ENCODE measurements around the gene VIL1. TPM values are rescaled to one million over a fixed set of nuclear protein-coding genes. Genes with fewer than 3 reads are reported as not detected.

The VIL1 gene
- total and polyA plus RNA-seq, 2 of the 13 experiments (the other 11 are each of a cell fraction or from before 2014, with no cell fraction given), result 287 to 301 TPM

DNA sequence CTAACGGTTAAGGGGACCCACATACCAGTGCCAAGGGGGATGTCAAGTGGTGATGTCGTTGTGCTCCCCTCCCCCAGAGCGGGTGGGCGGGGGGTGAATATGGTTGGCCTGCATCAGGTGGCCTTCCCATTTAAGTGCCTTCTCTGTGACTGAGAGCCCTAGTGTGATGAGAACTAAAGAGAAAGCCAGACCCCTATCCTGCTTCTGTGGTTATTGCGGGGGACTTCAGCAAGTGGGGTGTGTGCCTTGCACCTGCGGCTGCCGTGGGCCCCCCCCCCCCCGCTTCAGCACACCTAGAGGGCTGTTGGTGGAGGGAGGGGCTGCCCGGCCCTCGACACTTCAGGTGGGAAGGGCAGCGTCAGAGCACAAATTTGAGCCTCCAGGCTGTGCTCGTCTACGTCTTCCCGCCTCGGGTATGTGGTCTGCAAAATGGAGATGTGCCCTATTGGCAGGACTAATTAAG, 13.1 kb upstream of the VIL1 start (continued):
- TF ChIP-seq ZNF772 (CRISPR knock-in tag; IDR thresholded peaks at IDR 0.05) (peak; percentile 52; the same call in 1 of the 2 replicates), HNF4G (IDR thresholded peaks at IDR 0.05; ENCODE audit: borderline replicate concordance, low read depth, low read length) (peak; percentile 64), HNF4G (CRISPR knock-in tag; IDR thresholded peaks at IDR 0.05; ENCODE audit: borderline replicate concordance, low read depth) (no peak), ZNF747 (CRISPR knock-in tag; IDR thresholded peaks at IDR 0.05; ENCODE audit: borderline replicate concordance) (peak; percentile 15; the same call in 1 of the 2 replicates), HNF4A (CRISPR knock-in tag; IDR thresholded peaks at IDR 0.05) (peak; percentile 50; the same call in 1 of the 2 replicates)

DNA sequence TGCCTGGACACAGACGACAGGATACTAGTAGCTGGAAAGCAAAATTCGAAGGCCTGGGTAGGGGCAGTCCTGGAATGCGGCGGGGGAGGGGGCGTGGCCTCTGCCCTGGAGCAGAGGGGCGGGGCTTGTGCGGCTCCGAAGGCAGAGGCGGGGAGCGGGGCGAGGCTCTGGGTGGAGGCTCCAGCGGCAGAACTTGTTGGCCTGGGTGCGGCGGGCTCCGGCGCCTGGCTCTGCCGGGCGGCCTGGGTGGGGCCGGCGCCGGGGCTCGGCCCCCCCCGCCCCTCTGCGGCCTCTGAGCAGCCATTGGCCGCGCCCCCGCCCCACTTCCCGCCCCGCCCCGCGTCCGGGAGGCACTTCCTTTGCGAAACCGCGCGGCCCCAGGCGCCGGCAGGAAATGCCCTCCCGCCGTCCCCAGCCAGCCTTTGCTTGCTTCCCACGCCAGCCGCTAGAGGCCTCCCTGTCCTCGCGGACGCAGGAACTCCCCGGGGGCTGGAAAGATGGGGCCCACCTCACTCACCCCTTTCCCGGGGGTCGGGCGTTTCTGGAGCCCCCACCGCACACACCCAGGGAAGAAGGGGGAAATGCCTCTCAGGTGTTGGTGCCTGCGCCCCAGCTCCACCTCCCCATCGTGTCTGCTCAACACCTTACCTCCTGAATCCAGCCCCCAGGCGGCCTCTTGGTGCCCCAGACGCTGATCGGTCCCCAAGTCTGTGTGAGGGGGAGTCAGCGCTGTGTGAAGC, 12.5 kb upstream of the VIL1 start:
- Histone ChIP-seq H3K79me2 (ENCODE audit: insufficient read depth, low read length) (peaks cover 20% of the 10 kb centered on the region), H3K27me3 (ENCODE audit: control insufficient read depth in 1 of 2, insufficient read depth in 2 of 2, low read length in 2 of 2) (no peaks in the 10 kb centered on the region), H3K27ac (ENCODE audit: extremely low read length, insufficient read depth, low read length) (peak overlapping the region; percentile 79), H3K4me3 (replicated peaks in 1 of 3; ENCODE audit: insufficient read depth in 1 of 3, low read depth in 2 of 3, low read length in 3 of 3) (peak overlapping the region; percentile 67 to 86 (median 67)), H3K4me1 (ENCODE audit: insufficient read depth, low read length) (peaks cover 61% of the 10 kb centered on the region), H3K4me2 (ENCODE audit: low read depth, low read length) (peak overlapping the region; percentile 100), H3K36me3 (replicated peaks in 1 of 2; ENCODE audit: control insufficient read depth in 1 of 2, insufficient read depth in 2 of 2, low read length in 2 of 2) (peaks cover 23 to 34% of the 10 kb centered on the region in 2 experiments; a peak in 4 of 5 replicates), H2AFZ (ENCODE audit: low read length) (no peak overlapping the region), H4K20me1 (ENCODE audit: insufficient read depth, low read length) (no peaks in the 10 kb centered on the region; the same call in 1 of the 2 replicates), H3K9ac (ENCODE audit: insufficient read depth, low read depth, low read length) (peak overlapping the region; percentile 70), H3K9me3 (ENCODE audit: low read length) (no peaks in the 10 kb centered on the region)
- DNase-seq (ENCODE audit: low spot score) (peak; percentile 92), ATAC-seq (peak; percentile 78), FAIRE-seq (peak; percentile 32)
- CTCF ChIA-PET (ENCODE audit: low intra/inter-chr PET ratio, low total read pairs), result interaction anchor here (1.2 to 1.7 kb wide), 3 partner anchors 59 to 110 kb away, joined by 3 to 19 read pairs (median 4); no protein-coding TSS in a partner anchor
- POLR2A ChIA-PET, result interaction anchor here (0.6 to 4.2 kb wide), 16 partner anchors 9 to 136 kb away, joined by 3 to 56 read pairs (median 7); partner anchors contain the start of genes AAMP, PNKD, TMBIM1 and VIL1
- no TSS peak for BruUV-seq (replicated peaks)
- intact Hi-C loops (cut with micrococcal nuclease; ENCODE audit: unreplicated experiment), result loop anchor here (1.0 to 2.0 kb wide), 2 partner anchors 38 to 60 kb away; no protein-coding TSS in a partner anchor
- 1% methylated on average over 26 of the region's 56 CpGs for WGBS (ENCODE audit: low lambda C conversion rate)
- in situ Hi-C loops (cut with HindIII; ENCODE audit: extremely low pct_ligation_motif_present, low pct_unique_long_range_greater_than_20kb), result loop anchor here (5.0 kb wide), 1 partner anchor 61 kb away; no protein-coding TSS in a partner anchor
- TF ChIP-seq MAFK (conservative IDR thresholded peaks at IDR 0.05 in 1 of 2, IDR thresholded peaks at IDR 0.05 in 1 of 2; ENCODE audit: low read length in 2 of 2) (no peak), ZNF207 (IDR thresholded peaks at IDR 0.05; ENCODE audit: borderline replicate concordance) (no peak), ZNF24 (IDR thresholded peaks at IDR 0.05) (peak; percentile 29; the same call in 1 of the 2 replicates), ATM (IDR thresholded peaks at IDR 0.05; ENCODE audit: borderline replicate concordance) (no peak), RFXANK (CRISPR knock-in tag; IDR thresholded peaks at IDR 0.05) (no peak)
- TF ChIP-seq, protein P1, sequence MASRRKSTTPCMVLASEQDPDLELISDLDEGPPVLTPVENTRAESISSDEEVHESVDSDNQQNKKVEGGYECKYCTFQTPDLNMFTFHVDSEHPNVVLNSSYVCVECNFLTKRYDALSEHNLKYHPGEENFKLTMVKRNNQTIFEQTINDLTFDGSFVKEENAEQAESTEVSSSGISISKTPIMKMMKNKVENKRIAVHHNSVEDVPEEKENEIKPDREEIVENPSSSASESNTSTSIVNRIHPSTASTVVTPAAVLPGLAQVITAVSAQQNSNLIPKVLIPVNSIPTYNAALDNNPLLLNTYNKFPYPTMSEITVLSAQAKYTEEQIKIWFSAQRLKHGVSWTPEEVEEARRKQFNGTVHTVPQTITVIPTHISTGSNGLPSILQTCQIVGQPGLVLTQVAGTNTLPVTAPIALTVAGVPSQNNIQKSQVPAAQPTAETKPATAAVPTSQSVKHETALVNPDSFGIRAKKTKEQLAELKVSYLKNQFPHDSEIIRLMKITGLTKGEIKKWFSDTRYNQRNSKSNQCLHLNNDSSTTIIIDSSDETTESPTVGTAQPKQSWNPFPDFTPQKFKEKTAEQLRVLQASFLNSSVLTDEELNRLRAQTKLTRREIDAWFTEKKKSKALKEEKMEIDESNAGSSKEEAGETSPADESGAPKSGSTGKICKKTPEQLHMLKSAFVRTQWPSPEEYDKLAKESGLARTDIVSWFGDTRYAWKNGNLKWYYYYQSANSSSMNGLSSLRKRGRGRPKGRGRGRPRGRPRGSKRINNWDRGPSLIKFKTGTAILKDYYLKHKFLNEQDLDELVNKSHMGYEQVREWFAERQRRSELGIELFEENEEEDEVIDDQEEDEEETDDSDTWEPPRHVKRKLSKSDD (CRISPR knock-in tag; IDR thresholded peaks at IDR 0.05; ENCODE audit: low read depth), result 0 out of 2 replicates have a peak, but pooled peaks have one; percentile 47
- TF ChIP-seq, protein P2, sequence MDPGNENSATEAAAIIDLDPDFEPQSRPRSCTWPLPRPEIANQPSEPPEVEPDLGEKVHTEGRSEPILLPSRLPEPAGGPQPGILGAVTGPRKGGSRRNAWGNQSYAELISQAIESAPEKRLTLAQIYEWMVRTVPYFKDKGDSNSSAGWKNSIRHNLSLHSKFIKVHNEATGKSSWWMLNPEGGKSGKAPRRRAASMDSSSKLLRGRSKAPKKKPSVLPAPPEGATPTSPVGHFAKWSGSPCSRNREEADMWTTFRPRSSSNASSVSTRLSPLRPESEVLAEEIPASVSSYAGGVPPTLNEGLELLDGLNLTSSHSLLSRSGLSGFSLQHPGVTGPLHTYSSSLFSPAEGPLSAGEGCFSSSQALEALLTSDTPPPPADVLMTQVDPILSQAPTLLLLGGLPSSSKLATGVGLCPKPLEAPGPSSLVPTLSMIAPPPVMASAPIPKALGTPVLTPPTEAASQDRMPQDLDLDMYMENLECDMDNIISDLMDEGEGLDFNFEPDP (CRISPR knock-in tag; conservative IDR thresholded peaks at IDR 0.05), result no peak
- TF ChIP-seq, protein P3, sequence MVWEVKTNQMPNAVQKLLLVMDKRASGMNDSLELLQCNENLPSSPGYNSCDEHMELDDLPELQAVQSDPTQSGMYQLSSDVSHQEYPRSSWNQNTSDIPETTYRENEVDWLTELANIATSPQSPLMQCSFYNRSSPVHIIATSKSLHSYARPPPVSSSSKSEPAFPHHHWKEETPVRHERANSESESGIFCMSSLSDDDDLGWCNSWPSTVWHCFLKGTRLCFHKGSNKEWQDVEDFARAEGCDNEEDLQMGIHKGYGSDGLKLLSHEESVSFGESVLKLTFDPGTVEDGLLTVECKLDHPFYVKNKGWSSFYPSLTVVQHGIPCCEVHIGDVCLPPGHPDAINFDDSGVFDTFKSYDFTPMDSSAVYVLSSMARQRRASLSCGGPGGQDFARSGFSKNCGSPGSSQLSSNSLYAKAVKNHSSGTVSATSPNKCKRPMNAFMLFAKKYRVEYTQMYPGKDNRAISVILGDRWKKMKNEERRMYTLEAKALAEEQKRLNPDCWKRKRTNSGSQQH (CRISPR knock-in tag; IDR thresholded peaks at IDR 0.05; ENCODE audit: low read depth), result 0 out of 2 replicates have a peak, but pooled peaks have one; percentile 31
- TF ChIP-seq, protein P4, sequence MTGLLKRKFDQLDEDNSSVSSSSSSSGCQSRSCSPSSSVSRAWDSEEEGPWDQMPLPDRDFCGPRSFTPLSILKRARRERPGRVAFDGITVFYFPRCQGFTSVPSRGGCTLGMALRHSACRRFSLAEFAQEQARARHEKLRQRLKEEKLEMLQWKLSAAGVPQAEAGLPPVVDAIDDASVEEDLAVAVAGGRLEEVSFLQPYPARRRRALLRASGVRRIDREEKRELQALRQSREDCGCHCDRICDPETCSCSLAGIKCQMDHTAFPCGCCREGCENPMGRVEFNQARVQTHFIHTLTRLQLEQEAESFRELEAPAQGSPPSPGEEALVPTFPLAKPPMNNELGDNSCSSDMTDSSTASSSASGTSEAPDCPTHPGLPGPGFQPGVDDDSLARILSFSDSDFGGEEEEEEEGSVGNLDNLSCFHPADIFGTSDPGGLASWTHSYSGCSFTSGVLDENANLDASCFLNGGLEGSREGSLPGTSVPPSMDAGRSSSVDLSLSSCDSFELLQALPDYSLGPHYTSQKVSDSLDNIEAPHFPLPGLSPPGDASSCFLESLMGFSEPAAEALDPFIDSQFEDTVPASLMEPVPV (CRISPR knock-in tag; IDR thresholded peaks at IDR 0.05), result peak; percentile 62

Measured in HepG2 (cell line).